Mesenchymal stem cell (in vitro differentiated cells and primary cell): Measurements from ENCODE around the gene MCRIP2.

Experiments used
- DNase-seq: peaks from one replicate; pipeline ENCODE4 v3.0.0-alpha.2; 2013
- H2AFZ ChIP-seq: one replicate; pipeline ENCODE4 v1.6.1; 2013; ENCODE audit warnings: low read depth, mild to moderate bottlenecking, control low read depth, inconsistent platforms, low read length, moderate library complexity
- H2AK5ac ChIP-seq: 2 replicates; pipeline ENCODE4 v1.6.1; 2013; ENCODE audit warnings: low read length, moderate library complexity, mild to moderate bottlenecking, inconsistent platforms; ENCODE audit not compliant: severe bottlenecking
- H2BK120ac ChIP-seq: one replicate; pipeline ENCODE4 v1.6.1; 2013; ENCODE audit warnings: low read depth, mild to moderate bottlenecking, inconsistent platforms, low read length, moderate library complexity
- H2BK12ac ChIP-seq, 2 experiments: one replicate each; pipeline ENCODE4 v1.6.1; 2013; ENCODE audit warnings: inconsistent platforms in 2 of 2, low read length in 2 of 2, mild to moderate bottlenecking in 2 of 2, moderate library complexity in 2 of 2, control low read depth in 1 of 2
- H2BK15ac ChIP-seq: one replicate; pipeline ENCODE4 v1.6.1; 2013; ENCODE audit warnings: mild to moderate bottlenecking, low read depth, inconsistent platforms; ENCODE audit not compliant: poor library complexity, severe bottlenecking
- H2BK5ac ChIP-seq: 2 replicates; pipeline ENCODE4 v1.6.1; 2013; ENCODE audit warnings: low read depth, mild to moderate bottlenecking, low read length, control low read depth, inconsistent platforms; ENCODE audit not compliant: poor library complexity, severe bottlenecking
- H3K14ac ChIP-seq, 2 experiments: one replicate each; pipeline ENCODE4 v1.6.1; 2013; ENCODE audit warnings: inconsistent platforms in 2 of 2, low read length in 2 of 2, control low read depth in 1 of 2, mild to moderate bottlenecking in 1 of 2, moderate library complexity in 1 of 2
- H3K18ac ChIP-seq, 2 experiments: one replicate each; pipeline ENCODE4 v1.6.1; 2013; ENCODE audit warnings: inconsistent platforms in 2 of 2, low read length in 2 of 2, control low read depth in 1 of 2, low read depth in 1 of 2, mild to moderate bottlenecking in 1 of 2
- H3K23ac ChIP-seq, 2 experiments: one replicate each; pipeline ENCODE4 v1.6.1; 2013; ENCODE audit warnings: inconsistent platforms in 2 of 2, low read length in 2 of 2, mild to moderate bottlenecking in 2 of 2, moderate library complexity in 2 of 2, control low read depth in 1 of 2
- H3K27ac ChIP-seq: 2 replicates; pipeline ENCODE4 v1.5.1; 2013; ENCODE audit warnings: mild to moderate bottlenecking, moderate library complexity, low read length, control low read depth, inconsistent platforms; ENCODE audit not compliant: poor library complexity, severe bottlenecking
- H3K27me3 ChIP-seq, 2 experiments: 2 replicates each; pipeline versions ENCODE4 v1.6.1 to v1.7.0; 2013; ENCODE audit warnings: low read length in 2 of 2, mild to moderate bottlenecking in 2 of 2, moderate library complexity in 2 of 2, control low read depth in 1 of 2, inconsistent platforms in 1 of 2; ENCODE audit not compliant: control insufficient read depth in 1 of 2, insufficient read depth in 1 of 2
- H3K36me3 ChIP-seq, 2 experiments: 2 replicates each; pipeline versions ENCODE4 v1.6.1 to v1.7.0; 2013; ENCODE audit warnings: low read length in 2 of 2, control low read depth in 1 of 2, inconsistent platforms in 1 of 2, low read depth in 1 of 2, mild to moderate bottlenecking in 1 of 2; ENCODE audit not compliant: insufficient read depth in 2 of 2, control insufficient read depth in 1 of 2
- H3K4ac ChIP-seq, 2 experiments: one replicate each; pipeline ENCODE4 v1.6.1; 2013; ENCODE audit warnings: inconsistent platforms in 2 of 2, low read length in 2 of 2, mild to moderate bottlenecking in 2 of 2, moderate library complexity in 2 of 2, control low read depth in 1 of 2, low read depth in 1 of 2
- H3K4me1 ChIP-seq: 2 replicates; pipeline ENCODE4 v1.6.1; 2013; ENCODE audit warnings: low read depth, low read length, control low read depth; ENCODE audit not compliant: control insufficient read depth, insufficient read depth
- H3K4me2 ChIP-seq: 2 replicates; pipeline ENCODE4 v1.6.1; 2013; ENCODE audit warnings: low read length, mild to moderate bottlenecking, inconsistent platforms; ENCODE audit not compliant: poor library complexity, severe bottlenecking
- H3K4me3 ChIP-seq, 2 experiments: 2 replicates each; pipeline versions ENCODE4 v1.5.1 to v1.7.0; 2013; ENCODE audit warnings: low read length in 2 of 2, mild to moderate bottlenecking in 2 of 2, control low read depth in 1 of 2, low read depth in 1 of 2; ENCODE audit not compliant: insufficient read depth in 1 of 2
- H3K79me1 ChIP-seq: replicated peaks from 2 replicates; pipeline ENCODE4 v1.6.1; 2013; ENCODE audit warnings: mild to moderate bottlenecking, control low read depth, low read length, inconsistent platforms; ENCODE audit not compliant: poor library complexity, severe bottlenecking
- H3K9ac ChIP-seq: 2 replicates; pipeline ENCODE4 v1.7.0; 2013; ENCODE audit warnings: mild to moderate bottlenecking, low read length, moderate library complexity
- H3K9me3 ChIP-seq: 2 replicates; pipeline ENCODE4 v1.7.0; 2013; ENCODE audit warnings: mild to moderate bottlenecking, low read length; ENCODE audit not compliant: control insufficient read depth
- H4K8ac ChIP-seq: one replicate; pipeline ENCODE4 v1.6.1; 2013; ENCODE audit warnings: inconsistent platforms, mild to moderate bottlenecking, low read length, moderate library complexity
- H4K91ac ChIP-seq: one replicate; pipeline ENCODE4 v1.6.1; 2013; ENCODE audit warnings: mild to moderate bottlenecking, low read length, inconsistent platforms
- WGBS: methylation state at CpG from one replicate; pipeline ENCODE4 v1.1.7; 2013; ENCODE audit warnings: mixed read lengths; 5-methylcytosine and 5-hydroxymethylcytosine counted together

Gene MCRIP2

DNA sequence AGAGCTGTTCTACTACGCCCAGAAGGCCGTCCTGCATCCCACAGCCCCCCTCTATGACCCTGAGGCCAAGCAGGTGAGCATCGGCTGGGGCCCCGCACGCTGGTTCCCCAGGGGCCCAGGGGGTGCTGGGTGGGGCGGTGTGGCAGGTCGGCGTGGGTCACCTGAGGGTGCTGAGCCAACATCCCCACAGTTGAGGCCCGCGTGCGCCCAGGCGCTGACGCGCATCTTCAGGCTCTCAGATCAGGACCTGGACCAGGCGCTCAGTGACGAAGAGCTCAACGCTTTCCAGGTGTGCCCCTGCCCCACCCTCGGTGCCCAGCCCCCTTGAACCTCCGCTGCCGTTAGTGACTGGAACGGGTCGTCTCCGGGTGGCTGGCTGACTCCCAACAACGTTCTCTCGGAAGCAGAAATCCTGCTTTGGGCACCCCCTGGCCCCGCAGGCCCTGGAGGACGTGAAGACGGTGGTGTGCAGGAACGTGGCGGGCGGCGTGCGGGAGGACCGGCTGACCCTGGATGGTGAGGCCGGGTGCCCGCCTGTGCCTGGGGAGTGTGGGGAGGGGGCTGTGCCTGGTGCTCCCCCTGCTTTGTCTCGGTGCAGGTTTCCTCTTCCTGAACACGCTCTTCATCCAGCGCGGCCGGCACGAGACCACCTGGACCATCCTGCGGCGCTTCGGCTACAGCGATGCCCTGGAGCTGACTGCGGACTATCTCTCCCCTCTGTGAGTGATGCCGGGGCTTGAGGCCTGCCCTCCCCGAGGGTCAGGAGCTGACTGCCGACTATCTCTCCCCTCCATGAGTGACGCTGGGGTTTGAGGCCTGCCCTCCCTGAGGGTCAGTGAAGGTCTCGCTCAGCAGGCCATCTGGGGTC lies 29.1 kb downstream of the MCRIP2 start:
- H2BK12ac ChIP-seq: no peak overlapping the region
- peaks cover 43 to 68% of the 10 kb centered on the region in 2 experiments for H3K36me3 ChIP-seq
- no peak overlapping the region for H2AFZ ChIP-seq
- H3K9ac ChIP-seq: no peak overlapping the region
- no peak overlapping the region for H2AK5ac ChIP-seq
- no peaks in the 10 kb centered on the region for H3K9me3 ChIP-seq
- peaks cover 33% of the 10 kb centered on the region for H3K4me1 ChIP-seq
- no peak overlapping the region for H3K4me2 ChIP-seq
- no peak overlapping the region for H2BK15ac ChIP-seq
- H3K79me1 ChIP-seq: peaks cover 23% of the 10 kb centered on the region
- H4K8ac ChIP-seq: no peak overlapping the region
- H4K91ac ChIP-seq: no peak overlapping the region
- H2BK5ac ChIP-seq: no peak overlapping the region
- DNase-seq: no peak
- H3K27ac ChIP-seq: no peak overlapping the region
- H3K18ac ChIP-seq: no peak overlapping the region
- H3K14ac ChIP-seq: no peak overlapping the region
- WGBS: 96% methylated on average over 48 of the region's 52 CpGs
- no peak overlapping the region for H3K4ac ChIP-seq
- no peak overlapping the region for H3K4me3 ChIP-seq
- H3K23ac ChIP-seq: no peak overlapping the region
- H3K27me3 ChIP-seq: no peaks in the 10 kb centered on the region
- H2BK120ac ChIP-seq: no peak overlapping the region

DNA sequence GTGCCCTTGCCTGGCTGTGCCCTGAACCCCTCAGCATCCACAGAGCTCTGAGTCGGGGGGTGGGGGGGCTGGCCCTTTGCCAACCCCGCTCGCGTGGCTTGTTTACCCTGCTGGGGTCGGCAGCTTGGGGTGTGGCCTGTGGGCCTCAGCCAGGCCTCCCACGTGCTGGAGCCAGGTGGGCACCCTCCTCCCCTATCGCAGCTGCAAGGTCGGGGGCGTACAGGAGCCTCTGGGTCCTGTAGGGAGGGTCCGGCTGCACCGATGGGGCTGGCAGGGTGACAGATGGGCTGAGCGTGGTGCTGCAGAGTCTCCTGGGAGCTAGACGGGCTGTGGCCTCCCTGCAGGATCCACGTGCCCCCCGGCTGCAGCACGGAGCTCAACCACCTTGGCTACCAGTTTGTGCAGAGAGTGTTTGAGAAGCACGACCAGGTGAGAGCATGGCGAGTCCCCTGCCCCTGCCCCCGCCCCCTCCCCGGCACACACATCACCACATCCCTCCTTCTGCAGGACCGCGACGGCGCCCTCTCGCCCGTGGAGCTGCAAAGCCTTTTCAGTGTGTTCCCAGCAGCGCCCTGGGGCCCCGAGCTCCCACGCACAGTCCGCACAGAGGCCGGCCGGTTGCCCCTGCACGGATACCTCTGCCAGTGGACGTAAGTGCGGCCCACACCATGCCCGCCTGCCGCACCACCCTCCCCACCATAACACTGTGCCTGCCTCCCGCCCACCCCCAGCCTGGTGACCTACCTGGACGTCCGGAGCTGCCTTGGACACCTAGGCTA lies 29.9 kb downstream of the MCRIP2 start:
- no peak overlapping the region for H3K18ac ChIP-seq
- H3K9me3 ChIP-seq: no peaks in the 10 kb centered on the region
- no peak overlapping the region for H3K4me2 ChIP-seq
- H4K8ac ChIP-seq: no peak overlapping the region
- H3K4ac ChIP-seq: no peak overlapping the region
- no peaks in the 10 kb centered on the region for H3K27me3 ChIP-seq
- no peak for DNase-seq
- H3K36me3 ChIP-seq: peaks cover 41 to 62% of the 10 kb centered on the region in 2 experiments
- H3K4me1 ChIP-seq: peaks cover 39% of the 10 kb centered on the region
- no peak overlapping the region for H3K14ac ChIP-seq
- 96% methylated on average over 40 of the region's 40 CpGs for WGBS
- H2BK120ac ChIP-seq: no peak overlapping the region
- H3K27ac ChIP-seq: no peak overlapping the region
- no peak overlapping the region for H2AK5ac ChIP-seq
- no peak overlapping the region for H2BK12ac ChIP-seq
- H3K9ac ChIP-seq: no peak overlapping the region
- no peak overlapping the region for H2BK5ac ChIP-seq
- H3K4me3 ChIP-seq: no peak overlapping the region
- H2BK15ac ChIP-seq: no peak overlapping the region
- no peak overlapping the region for H3K23ac ChIP-seq
- H4K91ac ChIP-seq: no peak overlapping the region
- peaks cover 23% of the 10 kb centered on the region for H3K79me1 ChIP-seq
- no peak overlapping the region for H2AFZ ChIP-seq

DNA sequence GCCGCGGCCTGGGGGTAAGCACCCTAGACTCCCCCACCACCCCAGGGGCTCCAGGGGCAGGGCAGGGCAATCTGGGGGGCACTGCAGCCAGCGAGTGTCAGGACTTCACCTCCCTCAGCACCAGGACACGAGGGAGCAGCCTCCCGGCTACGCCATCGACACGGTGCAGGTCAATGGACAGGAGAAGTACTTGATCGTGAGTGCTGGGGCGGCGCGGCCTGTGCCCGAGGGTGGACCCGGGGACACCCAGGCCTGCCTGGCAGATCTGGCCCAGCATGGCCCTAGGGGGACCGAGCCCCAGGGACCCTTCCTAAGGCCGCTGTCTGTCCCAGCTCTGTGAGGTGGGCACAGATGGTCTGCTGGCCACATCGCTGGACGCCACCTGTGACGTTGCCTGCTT lies 30.7 kb downstream of the MCRIP2 start:
- Histone ChIP-seq H3K36me3 (peaks cover 41 to 65% of the 10 kb centered on the region in 2 experiments), H3K4me3 (no peak overlapping the region), H3K9me3 (no peaks in the 10 kb centered on the region), H3K27me3 (no peaks in the 10 kb centered on the region), H2AFZ (no peak overlapping the region), H2BK5ac (no peak overlapping the region), H3K4me1 (peaks cover 40% of the 10 kb centered on the region), H3K9ac (no peak overlapping the region), H2BK120ac (no peak overlapping the region), H4K91ac (peak overlapping the region; percentile 46), H2BK12ac (no peak overlapping the region), H3K23ac (no peak overlapping the region), H2BK15ac (no peak overlapping the region), H4K8ac (no peak overlapping the region), H2AK5ac (no peak overlapping the region), H3K4ac (no peak overlapping the region), H3K79me1 (peaks cover 23% of the 10 kb centered on the region), H3K27ac (no peak overlapping the region), H3K18ac (no peak overlapping the region), H3K14ac (no peak overlapping the region), H3K4me2 (no peak overlapping the region)
- 98% methylated on average over 19 of the region's 19 CpGs for WGBS
- no peak for DNase-seq

DNA sequence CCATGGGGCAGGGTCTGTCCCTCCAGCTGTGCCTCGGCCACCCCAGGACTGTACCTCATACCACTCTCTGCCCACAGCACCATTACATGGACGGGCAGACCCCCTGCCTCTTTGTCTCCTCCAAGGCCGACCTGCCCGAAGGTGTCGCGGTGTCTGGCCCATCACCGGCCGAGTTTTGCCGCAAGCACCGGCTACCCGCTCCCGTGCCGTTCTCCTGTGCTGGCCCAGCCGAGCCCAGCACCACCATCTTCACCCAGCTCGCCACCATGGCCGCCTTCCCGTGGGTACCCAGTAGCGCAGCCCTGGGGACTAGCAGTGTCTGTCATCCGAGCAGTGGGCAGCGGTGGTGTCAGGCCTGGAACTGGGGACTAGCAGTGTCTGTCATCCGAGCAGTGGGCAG lies 31.2 kb downstream of the MCRIP2 start:
- Histone ChIP-seq H4K8ac (no peak overlapping the region), H3K9ac (no peak overlapping the region), H3K36me3 (peaks cover 41 to 70% of the 10 kb centered on the region in 2 experiments), H3K4me2 (no peak overlapping the region), H2BK5ac (no peak overlapping the region), H3K27ac (no peak overlapping the region), H2BK12ac (no peak overlapping the region), H3K18ac (no peak overlapping the region), H3K9me3 (no peaks in the 10 kb centered on the region), H4K91ac (peak overlapping the region; percentile 46), H3K23ac (no peak overlapping the region), H2AFZ (no peak overlapping the region), H3K79me1 (peaks cover 23% of the 10 kb centered on the region), H2BK15ac (no peak overlapping the region), H3K4me3 (no peak overlapping the region), H3K4ac (no peak overlapping the region), H2BK120ac (no peak overlapping the region), H2AK5ac (no peak overlapping the region), H3K14ac (no peak overlapping the region), H3K27me3 (no peaks in the 10 kb centered on the region), H3K4me1 (peaks cover 37% of the 10 kb centered on the region)
- no peak for DNase-seq
- WGBS: 95% methylated on average over 21 of the region's 21 CpGs
